H1 (cell line): Measurements from ENCODE around the gene GPR65.

Experiments
- EZH2 ChIP-seq: fragments of 200-600 bp; sonication (generic); IDR thresholded peaks from 2 replicates; pipeline ENCODE4 v1.7.1; 2012; ENCODE audit warnings: low read depth, mild to moderate bottlenecking, moderate library complexity, low read length, inconsistent platforms; ENCODE audit not compliant: severe bottlenecking
- GABPA ChIP-seq: IDR thresholded peaks from 2 replicates; pipeline ENCODE4 v1.6.1; 2011; ENCODE audit warnings: mild to moderate bottlenecking, low read length, moderate library complexity, borderline replicate concordance; ENCODE audit not compliant: insufficient read depth
- JUN ChIP-seq: IDR thresholded peaks from 2 replicates; pipeline ENCODE4 v1.6.1; 2011; ENCODE audit warnings: low read depth, mild to moderate bottlenecking, improper control_type of control experiment, low read length
- POLR2AphosphoS5 ChIP-seq: IDR thresholded peaks from 2 replicates; pipeline ENCODE4 v1.6.1; 2011; ENCODE audit warnings: low read depth, low read length
- RNF2 ChIP-seq: fragments of 200-900, 300-1000 bp; sonication (generic); IDR thresholded peaks from 2 replicates; pipeline ENCODE4 v1.7.1; 2016; ENCODE audit warnings: borderline replicate concordance, low read depth, mild to moderate bottlenecking, antibody characterized with exemption, low read length; ENCODE audit not compliant: poor library complexity, severe bottlenecking; ENCODE audit errors: missing control alignments
- SP1 ChIP-seq: IDR thresholded peaks from 2 replicates; pipeline ENCODE4 v1.6.1; 2011; ENCODE audit warnings: low read depth, low read length
- TBP ChIP-seq: IDR thresholded peaks from 2 replicates; pipeline ENCODE4 v1.6.1; 2011; ENCODE audit warnings: low read depth, low read length, improper control_type of control experiment
- TCF12 ChIP-seq: IDR thresholded peaks from 2 replicates; pipeline ENCODE4 v1.6.1; 2011; ENCODE audit warnings: low read depth, mild to moderate bottlenecking, low read length
- ZNF274 ChIP-seq: IDR thresholded peaks from 2 replicates; pipeline ENCODE4 v1.7.0; 2012; ENCODE audit warnings: low read length, borderline replicate concordance; ENCODE audit errors: extremely low read depth
- TF ChIP-seq, protein P1 (sequence below), 3 experiments: IDR thresholded peaks; 1 replicate in 2 of 3; 2 replicates in 1 of 3; pipeline versions ENCODE4 v1.5.1 to v1.6.1; 2011; ENCODE audit warnings: low read length in 3 of 3, mild to moderate bottlenecking in 3 of 3, inconsistent platforms in 2 of 3, low read depth in 1 of 3, moderate library complexity in 1 of 3; ENCODE audit not compliant: insufficient read depth in 1 of 3; ENCODE audit errors: control extremely low read depth in 1 of 3
- TF ChIP-seq, protein P2 (sequence below): IDR thresholded peaks from 2 replicates; pipeline ENCODE4 v1.6.1; 2011; ENCODE audit warnings: low read length, improper control_type of control experiment

DNA sequence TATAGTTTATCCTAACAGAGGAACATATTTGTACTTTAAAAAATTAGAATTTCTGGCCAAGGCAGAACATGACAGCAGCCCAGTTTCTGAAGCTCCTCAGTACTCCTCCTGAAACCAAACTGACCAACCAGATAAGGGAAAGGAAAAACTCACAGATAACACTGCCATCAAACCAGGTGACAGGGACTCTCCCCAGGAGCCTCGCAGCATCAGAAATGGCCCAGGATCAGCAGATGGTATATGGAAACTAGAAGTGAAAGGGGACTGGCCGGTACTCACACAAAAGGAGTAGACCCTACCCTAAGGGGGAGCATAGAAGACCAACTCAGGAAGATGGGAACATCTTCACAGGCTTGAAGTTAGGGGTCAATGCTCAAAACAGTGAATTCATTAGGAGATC lies 33.9 kb upstream of the GPR65 start:
- no peak for TF ChIP-seq TCF12
- TF ChIP-seq POLR2AphosphoS5, result no peak
- TF ChIP-seq JUN, result no peak
- TF ChIP-seq, protein P1, sequence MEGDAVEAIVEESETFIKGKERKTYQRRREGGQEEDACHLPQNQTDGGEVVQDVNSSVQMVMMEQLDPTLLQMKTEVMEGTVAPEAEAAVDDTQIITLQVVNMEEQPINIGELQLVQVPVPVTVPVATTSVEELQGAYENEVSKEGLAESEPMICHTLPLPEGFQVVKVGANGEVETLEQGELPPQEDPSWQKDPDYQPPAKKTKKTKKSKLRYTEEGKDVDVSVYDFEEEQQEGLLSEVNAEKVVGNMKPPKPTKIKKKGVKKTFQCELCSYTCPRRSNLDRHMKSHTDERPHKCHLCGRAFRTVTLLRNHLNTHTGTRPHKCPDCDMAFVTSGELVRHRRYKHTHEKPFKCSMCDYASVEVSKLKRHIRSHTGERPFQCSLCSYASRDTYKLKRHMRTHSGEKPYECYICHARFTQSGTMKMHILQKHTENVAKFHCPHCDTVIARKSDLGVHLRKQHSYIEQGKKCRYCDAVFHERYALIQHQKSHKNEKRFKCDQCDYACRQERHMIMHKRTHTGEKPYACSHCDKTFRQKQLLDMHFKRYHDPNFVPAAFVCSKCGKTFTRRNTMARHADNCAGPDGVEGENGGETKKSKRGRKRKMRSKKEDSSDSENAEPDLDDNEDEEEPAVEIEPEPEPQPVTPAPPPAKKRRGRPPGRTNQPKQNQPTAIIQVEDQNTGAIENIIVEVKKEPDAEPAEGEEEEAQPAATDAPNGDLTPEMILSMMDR (IDR thresholded peaks at IDR 0.05; ENCODE audit: control extremely low read depth in 1 of 3, insufficient read depth in 1 of 3, low read depth in 1 of 3, low read length in 3 of 3), result no peak
- no peak for TF ChIP-seq SP1
- no peak for TF ChIP-seq RNF2
- TF ChIP-seq GABPA, result no peak
- TF ChIP-seq, protein P2, sequence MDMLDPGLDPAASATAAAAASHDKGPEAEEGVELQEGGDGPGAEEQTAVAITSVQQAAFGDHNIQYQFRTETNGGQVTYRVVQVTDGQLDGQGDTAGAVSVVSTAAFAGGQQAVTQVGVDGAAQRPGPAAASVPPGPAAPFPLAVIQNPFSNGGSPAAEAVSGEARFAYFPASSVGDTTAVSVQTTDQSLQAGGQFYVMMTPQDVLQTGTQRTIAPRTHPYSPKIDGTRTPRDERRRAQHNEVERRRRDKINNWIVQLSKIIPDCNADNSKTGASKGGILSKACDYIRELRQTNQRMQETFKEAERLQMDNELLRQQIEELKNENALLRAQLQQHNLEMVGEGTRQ, result no peak
- TF ChIP-seq EZH2, result no peak
- no peak for TF ChIP-seq TBP
- TF ChIP-seq ZNF274, result no peak
